NCI-H82 (cell line): Measurements from ENCODE around the gene DGAT2L6.

ENCODE experiments used
- DNase-seq: peaks from one replicate; lab custom pipeline; 2025; lab: John Stamatoyannopoulos, UW

DGAT2L6 gene

GRCh38 chrX:70176938-70177533, at the start of gene DGAT2L6:
Gene DGAT2L6, plus strand, starts transcription at chrX:70177483. Its CDS starts 100 bp downstream, at chrX:70177583.
- DNase-seq: peak; percentile 91

GRCh38 chrX:70128071-70128470, 49.2 kb upstream of the DGAT2L6 start:
- peak; percentile 22 for DNase-seq

GRCh38 chrX:70129816-70130215, 47.5 kb upstream of the DGAT2L6 start:
- DNase-seq: no peak

GRCh38 chrX:70132224-70132623, 45.1 kb upstream of the DGAT2L6 start:
- no peak for DNase-seq

- no peak for DNase-seq
Observed at GRCh38 chrX:70132877-70133302, 44.4 kb upstream of the DGAT2L6 start.

GRCh38 chrX:70133303-70134115, 43.8 kb upstream of the DGAT2L6 start, which contains the start of gene IGBP1:
Gene IGBP1, plus strand, starts transcription at chrX:70133447. Its CDS starts 501 bp downstream, at chrX:70133948.
- peak; percentile 95 for DNase-seq

- DNase-seq: peak; percentile 48
Observed at GRCh38 chrX:70134116-70134477, 43.2 kb upstream of the DGAT2L6 start.

- DNase-seq: no peak
Observed at GRCh38 chrX:70138622-70139021, 38.7 kb upstream of the DGAT2L6 start.

GRCh38 chrX:70139736-70140135, 37.5 kb upstream of the DGAT2L6 start:
- no peak for DNase-seq

- DNase-seq: peak; percentile 96
Observed at GRCh38 chrX:70141373-70141772, 35.9 kb upstream of the DGAT2L6 start.

- peak; percentile 69 for DNase-seq
Observed at GRCh38 chrX:70166601-70167590, 10.4 kb upstream of the DGAT2L6 start.

GRCh38 chrX:70168238-70169188, 8.8 kb upstream of the DGAT2L6 start:
- peak; percentile 81 for DNase-seq

GRCh38 chrX:70169281-70169680, 8.0 kb upstream of the DGAT2L6 start:
- no peak for DNase-seq

GRCh38 chrX:70171624-70172023, 5.7 kb upstream of the DGAT2L6 start:
- peak; percentile 19 for DNase-seq

GRCh38 chrX:70172221-70172620, 5.1 kb upstream of the DGAT2L6 start:
- no peak for DNase-seq

- no peak for DNase-seq
Observed at GRCh38 chrX:70172964-70173363, 4.3 kb upstream of the DGAT2L6 start.

GRCh38 chrX:70174754-70175153, 2.5 kb upstream of the DGAT2L6 start:
- DNase-seq: no peak

GRCh38 chrX:70175338-70175737, 1.9 kb upstream of the DGAT2L6 start:
- no peak for DNase-seq

GRCh38 chrX:70183091-70183490, 5.8 kb downstream of the DGAT2L6 start:
- no peak for DNase-seq

GRCh38 chrX:70190225-70190624, 12.9 kb downstream of the DGAT2L6 start:
- no peak for DNase-seq
